Measurements from ENCODE around the gene ALDH1A3. TPM values are rescaled to one million over a fixed set of nuclear protein-coding genes. Genes with fewer than 3 reads are reported as not detected.
A peak's percentile ranks its signal among the peaks of the same experiment; 100 is the strongest.

Gene ALDH1A3
- total and polyA plus RNA-seq, 2 experiments from 2014 or later = 4.0 to 19.8 TPM

DNA sequence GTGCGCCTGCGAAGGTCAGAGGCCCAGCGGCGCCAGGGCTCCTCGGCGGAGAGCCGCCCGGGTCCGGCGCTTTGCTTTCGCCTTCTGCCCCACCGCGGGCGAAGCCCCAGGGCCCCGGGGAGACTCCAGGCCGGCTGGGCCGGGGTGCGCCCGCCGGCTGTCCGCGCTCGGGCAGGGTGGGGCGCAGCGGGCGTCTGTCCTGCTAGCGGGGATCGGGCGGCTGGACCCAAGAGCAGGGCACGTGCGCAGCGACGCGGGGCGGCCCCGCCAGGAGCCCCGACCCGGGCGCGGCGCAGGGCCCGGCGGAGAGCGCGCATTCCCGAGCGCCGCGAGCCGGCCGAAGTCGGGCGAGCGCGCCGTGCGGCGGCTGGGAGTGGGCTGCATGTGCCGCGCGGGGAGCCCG is 569 bp upstream of the ALDH1A3 start (continued):
- TF ChIP-seq ZNF331 (CRISPR knock-in tag; IDR thresholded peaks at IDR 0.05; ENCODE audit: low read depth) = no peak
- TF ChIP-seq EZH2 (IDR thresholded peaks at IDR 0.05; ENCODE audit: low read depth, unreplicated experiment) = no peak
- TF ChIP-seq EZH2phosphoT487 (IDR thresholded peaks at IDR 0.05; ENCODE audit: unreplicated experiment) = no peak
- no peak for TF ChIP-seq POLR2AphosphoS5 (IDR thresholded peaks at IDR 0.05; ENCODE audit: low read depth)
- TF ChIP-seq CREB1 (CRISPR knock-in tag; IDR thresholded peaks at IDR 0.05; ENCODE audit: low read depth) = no peak
- no peak for TF ChIP-seq STAT1 (IDR thresholded peaks at IDR 0.05; ENCODE audit: unreplicated experiment)
- TF ChIP-seq, protein P1, sequence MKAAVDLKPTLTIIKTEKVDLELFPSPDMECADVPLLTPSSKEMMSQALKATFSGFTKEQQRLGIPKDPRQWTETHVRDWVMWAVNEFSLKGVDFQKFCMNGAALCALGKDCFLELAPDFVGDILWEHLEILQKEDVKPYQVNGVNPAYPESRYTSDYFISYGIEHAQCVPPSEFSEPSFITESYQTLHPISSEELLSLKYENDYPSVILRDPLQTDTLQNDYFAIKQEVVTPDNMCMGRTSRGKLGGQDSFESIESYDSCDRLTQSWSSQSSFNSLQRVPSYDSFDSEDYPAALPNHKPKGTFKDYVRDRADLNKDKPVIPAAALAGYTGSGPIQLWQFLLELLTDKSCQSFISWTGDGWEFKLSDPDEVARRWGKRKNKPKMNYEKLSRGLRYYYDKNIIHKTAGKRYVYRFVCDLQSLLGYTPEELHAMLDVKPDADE (IDR thresholded peaks at IDR 0.05) = no peak

DNA sequence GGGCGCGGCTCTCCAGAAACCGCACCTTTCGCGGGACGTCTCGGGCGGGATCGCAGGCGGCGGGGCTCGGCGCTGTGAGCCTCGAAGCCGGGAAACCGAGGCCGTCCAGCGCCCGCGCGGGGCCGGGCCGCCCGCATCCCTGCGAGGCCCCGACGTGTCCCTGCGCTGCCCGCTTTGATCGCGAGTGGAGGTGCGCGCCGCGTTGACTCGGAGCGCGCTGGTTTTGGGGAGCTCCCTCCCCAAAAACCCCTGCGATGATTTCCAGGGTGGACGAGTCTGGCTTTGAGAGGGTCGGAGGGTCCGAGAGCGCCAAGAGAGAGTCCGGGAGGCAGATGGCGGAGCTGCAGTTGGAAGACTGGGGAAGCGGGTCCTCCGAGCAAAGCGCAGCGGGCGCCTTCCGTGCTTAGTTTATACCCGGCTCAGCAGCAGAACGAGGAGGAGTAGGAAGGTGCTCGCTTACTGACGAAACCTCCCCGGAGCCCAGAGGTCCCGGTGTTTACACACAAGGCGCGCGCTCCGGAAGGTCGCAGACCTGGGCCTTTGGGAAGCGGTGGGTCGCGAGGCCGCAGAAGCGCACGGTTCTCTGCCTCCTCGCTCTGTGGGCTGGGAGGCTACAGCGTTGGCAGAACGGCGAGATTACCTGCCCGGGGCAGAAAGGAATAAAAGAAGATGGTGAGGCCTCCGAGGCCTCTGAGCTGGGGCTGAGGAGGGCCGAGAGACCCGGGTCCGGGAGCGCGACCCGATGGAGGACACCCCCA is 687 bp downstream of the ALDH1A3 start:
- H3K27ac Mint-ChIP-seq = no peak overlapping the region
- no peak overlapping the region for H3K27ac ChIP-seq (ENCODE audit: low read depth)
- no peaks in the 10 kb centered on the region; the same call in 2 of the 3 replicates for H3K36me3 Mint-ChIP-seq (ENCODE audit: low read depth)
- peaks cover 53% of the 10 kb centered on the region for H3K27me3 Mint-ChIP-seq (ENCODE audit: insufficient read depth, low read depth, poor library complexity)
- peaks cover 73% of the 10 kb centered on the region for H3K27me3 ChIP-seq (ENCODE audit: insufficient read depth)
- H3F3A ChIP-seq (replicated peaks; ENCODE audit: low read depth) = peaks cover 8% of the 10 kb centered on the region; the same call in 1 of the 2 replicates
- ATAC-seq (peak; percentile 63), DNase-seq (ENCODE audit: low spot score) (peak; percentile 63)
- H3K9me2 ChIP-seq (ENCODE audit: insufficient read depth) = no peaks in the 10 kb centered on the region
- H3K79me2 ChIP-seq (replicated peaks; ENCODE audit: insufficient read depth) = no peaks in the 10 kb centered on the region
- H3K4me3 Mint-ChIP-seq = peak overlapping the region; percentile 85
- H3K4me1 Mint-ChIP-seq = peaks cover 28% of the 10 kb centered on the region
- peak overlapping the region; percentile 98 for H2AFZ ChIP-seq
- H3K9me3 Mint-ChIP-seq = 0 out of 3 replicates have a peak, but pooled peaks cover 2% of the 10 kb centered on the region
- H3K4me2 ChIP-seq = peak overlapping the region; percentile 94
- peak overlapping the region; percentile 76 for H3K4me3 ChIP-seq
- H3K36me3 ChIP-seq (ENCODE audit: insufficient read depth) = no peaks in the 10 kb centered on the region
- H4K20me1 ChIP-seq (replicated peaks; ENCODE audit: insufficient read depth) = no peaks in the 10 kb centered on the region
- peaks cover 16% of the 10 kb centered on the region for H3K4me1 ChIP-seq (ENCODE audit: insufficient read depth)
- TF ChIP-seq, protein P2, sequence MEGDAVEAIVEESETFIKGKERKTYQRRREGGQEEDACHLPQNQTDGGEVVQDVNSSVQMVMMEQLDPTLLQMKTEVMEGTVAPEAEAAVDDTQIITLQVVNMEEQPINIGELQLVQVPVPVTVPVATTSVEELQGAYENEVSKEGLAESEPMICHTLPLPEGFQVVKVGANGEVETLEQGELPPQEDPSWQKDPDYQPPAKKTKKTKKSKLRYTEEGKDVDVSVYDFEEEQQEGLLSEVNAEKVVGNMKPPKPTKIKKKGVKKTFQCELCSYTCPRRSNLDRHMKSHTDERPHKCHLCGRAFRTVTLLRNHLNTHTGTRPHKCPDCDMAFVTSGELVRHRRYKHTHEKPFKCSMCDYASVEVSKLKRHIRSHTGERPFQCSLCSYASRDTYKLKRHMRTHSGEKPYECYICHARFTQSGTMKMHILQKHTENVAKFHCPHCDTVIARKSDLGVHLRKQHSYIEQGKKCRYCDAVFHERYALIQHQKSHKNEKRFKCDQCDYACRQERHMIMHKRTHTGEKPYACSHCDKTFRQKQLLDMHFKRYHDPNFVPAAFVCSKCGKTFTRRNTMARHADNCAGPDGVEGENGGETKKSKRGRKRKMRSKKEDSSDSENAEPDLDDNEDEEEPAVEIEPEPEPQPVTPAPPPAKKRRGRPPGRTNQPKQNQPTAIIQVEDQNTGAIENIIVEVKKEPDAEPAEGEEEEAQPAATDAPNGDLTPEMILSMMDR (conservative IDR thresholded peaks at IDR 0.05; ENCODE audit: low read depth in 2 of 2) = no peak
- peak; percentile 59 for TF ChIP-seq EZH2phosphoT487 (IDR thresholded peaks at IDR 0.05; ENCODE audit: unreplicated experiment)
- no peak for TF ChIP-seq ZNF114 (CRISPR knock-in tag; IDR thresholded peaks at IDR 0.05)
- TF ChIP-seq, protein P3, sequence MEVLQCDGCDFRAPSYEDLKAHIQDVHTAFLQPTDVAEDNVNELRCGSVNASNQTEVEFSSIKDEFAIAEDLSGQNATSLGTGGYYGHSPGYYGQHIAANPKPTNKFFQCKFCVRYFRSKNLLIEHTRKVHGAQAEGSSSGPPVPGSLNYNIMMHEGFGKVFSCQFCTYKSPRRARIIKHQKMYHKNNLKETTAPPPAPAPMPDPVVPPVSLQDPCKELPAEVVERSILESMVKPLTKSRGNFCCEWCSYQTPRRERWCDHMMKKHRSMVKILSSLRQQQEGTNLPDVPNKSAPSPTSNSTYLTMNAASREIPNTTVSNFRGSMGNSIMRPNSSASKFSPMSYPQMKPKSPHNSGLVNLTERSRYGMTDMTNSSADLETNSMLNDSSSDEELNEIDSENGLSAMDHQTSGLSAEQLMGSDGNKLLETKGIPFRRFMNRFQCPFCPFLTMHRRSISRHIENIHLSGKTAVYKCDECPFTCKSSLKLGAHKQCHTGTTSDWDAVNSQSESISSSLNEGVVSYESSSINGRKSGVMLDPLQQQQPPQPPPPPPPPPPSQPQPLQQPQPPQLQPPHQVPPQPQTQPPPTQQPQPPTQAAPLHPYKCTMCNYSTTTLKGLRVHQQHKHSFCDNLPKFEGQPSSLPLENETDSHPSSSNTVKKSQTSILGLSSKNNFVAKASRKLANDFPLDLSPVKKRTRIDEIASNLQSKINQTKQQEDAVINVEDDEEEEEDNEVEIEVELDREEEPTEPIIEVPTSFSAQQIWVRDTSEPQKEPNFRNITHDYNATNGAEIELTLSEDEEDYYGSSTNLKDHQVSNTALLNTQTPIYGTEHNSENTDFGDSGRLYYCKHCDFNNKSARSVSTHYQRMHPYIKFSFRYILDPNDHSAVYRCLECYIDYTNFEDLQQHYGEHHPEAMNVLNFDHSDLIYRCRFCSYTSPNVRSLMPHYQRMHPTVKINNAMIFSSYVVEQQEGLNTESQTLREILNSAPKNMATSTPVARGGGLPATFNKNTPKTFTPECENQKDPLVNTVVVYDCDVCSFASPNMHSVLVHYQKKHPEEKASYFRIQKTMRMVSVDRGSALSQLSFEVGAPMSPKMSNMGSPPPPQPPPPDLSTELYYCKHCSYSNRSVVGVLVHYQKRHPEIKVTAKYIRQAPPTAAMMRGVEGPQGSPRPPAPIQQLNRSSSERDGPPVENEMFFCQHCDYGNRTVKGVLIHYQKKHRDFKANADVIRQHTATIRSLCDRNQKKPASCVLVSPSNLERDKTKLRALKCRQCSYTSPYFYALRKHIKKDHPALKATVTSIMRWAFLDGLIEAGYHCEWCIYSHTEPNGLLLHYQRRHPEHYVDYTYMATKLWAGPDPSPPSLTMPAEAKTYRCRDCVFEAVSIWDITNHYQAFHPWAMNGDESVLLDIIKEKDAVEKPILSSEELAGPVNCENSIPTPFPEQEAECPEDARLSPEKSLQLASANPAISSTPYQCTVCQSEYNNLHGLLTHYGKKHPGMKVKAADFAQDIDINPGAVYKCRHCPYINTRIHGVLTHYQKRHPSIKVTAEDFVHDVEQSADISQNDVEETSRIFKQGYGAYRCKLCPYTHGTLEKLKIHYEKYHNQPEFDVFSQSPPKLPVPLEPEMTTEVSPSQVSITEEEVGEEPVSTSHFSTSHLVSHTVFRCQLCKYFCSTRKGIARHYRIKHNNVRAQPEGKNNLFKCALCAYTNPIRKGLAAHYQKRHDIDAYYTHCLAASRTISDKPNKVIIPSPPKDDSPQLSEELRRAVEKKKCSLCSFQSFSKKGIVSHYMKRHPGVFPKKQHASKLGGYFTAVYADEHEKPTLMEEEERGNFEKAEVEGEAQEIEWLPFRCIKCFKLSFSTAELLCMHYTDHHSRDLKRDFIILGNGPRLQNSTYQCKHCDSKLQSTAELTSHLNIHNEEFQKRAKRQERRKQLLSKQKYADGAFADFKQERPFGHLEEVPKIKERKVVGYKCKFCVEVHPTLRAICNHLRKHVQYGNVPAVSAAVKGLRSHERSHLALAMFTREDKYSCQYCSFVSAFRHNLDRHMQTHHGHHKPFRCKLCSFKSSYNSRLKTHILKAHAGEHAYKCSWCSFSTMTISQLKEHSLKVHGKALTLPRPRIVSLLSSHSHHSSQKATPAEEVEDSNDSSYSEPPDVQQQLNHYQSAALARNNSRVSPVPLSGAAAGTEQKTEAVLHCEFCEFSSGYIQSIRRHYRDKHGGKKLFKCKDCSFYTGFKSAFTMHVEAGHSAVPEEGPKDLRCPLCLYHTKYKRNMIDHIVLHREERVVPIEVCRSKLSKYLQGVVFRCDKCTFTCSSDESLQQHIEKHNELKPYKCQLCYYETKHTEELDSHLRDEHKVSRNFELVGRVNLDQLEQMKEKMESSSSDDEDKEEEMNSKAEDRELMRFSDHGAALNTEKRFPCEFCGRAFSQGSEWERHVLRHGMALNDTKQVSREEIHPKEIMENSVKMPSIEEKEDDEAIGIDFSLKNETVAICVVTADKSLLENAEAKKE (CRISPR knock-in tag; IDR thresholded peaks at IDR 0.05) = no peak
- no peak for TF ChIP-seq CREB1 (CRISPR knock-in tag; IDR thresholded peaks at IDR 0.05; ENCODE audit: low read depth)
- no peak for TF ChIP-seq NANOG (IDR thresholded peaks at IDR 0.05; ENCODE audit: borderline replicate concordance)
- TF ChIP-seq, protein P4, sequence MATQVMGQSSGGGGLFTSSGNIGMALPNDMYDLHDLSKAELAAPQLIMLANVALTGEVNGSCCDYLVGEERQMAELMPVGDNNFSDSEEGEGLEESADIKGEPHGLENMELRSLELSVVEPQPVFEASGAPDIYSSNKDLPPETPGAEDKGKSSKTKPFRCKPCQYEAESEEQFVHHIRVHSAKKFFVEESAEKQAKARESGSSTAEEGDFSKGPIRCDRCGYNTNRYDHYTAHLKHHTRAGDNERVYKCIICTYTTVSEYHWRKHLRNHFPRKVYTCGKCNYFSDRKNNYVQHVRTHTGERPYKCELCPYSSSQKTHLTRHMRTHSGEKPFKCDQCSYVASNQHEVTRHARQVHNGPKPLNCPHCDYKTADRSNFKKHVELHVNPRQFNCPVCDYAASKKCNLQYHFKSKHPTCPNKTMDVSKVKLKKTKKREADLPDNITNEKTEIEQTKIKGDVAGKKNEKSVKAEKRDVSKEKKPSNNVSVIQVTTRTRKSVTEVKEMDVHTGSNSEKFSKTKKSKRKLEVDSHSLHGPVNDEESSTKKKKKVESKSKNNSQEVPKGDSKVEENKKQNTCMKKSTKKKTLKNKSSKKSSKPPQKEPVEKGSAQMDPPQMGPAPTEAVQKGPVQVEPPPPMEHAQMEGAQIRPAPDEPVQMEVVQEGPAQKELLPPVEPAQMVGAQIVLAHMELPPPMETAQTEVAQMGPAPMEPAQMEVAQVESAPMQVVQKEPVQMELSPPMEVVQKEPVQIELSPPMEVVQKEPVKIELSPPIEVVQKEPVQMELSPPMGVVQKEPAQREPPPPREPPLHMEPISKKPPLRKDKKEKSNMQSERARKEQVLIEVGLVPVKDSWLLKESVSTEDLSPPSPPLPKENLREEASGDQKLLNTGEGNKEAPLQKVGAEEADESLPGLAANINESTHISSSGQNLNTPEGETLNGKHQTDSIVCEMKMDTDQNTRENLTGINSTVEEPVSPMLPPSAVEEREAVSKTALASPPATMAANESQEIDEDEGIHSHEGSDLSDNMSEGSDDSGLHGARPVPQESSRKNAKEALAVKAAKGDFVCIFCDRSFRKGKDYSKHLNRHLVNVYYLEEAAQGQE (IDR thresholded peaks at IDR 0.05; ENCODE audit: unreplicated experiment) = no peak
